Measurements from ENCODE around the gene TTC28. TPM values are rescaled to one million over a fixed set of nuclear protein-coding genes. Genes with fewer than 3 reads are reported as not detected.

TTC28 gene
- total RNA-seq, 1 experiment from 2014 or later: 0.12 TPM

DNA sequence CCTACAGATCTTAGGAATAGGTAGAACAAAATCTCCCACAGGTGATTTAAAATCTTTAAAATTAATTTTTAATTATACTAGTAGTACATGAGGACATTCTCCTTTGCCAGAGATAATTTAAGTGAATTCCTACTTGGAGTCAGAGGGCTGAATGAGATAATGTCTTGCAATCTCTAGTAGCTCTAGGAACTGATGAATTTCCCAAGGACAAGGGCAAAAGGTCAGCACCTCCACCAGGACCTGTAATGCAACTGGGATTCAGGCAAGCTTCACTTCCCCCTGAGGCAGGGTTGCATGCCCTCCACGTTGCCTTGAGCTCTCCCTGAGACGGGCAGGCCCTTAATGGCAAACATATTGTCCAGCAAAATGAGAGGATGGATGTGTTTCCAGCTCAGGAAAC, 430.2 kb downstream of the TTC28 start:
- ChIA-PET RAD21 (ENCODE audit: low non-redundant PET in 1 of 2, low total read pairs in 2 of 2, uncharacterized antibody in 2 of 2, unreplicated experiment in 2 of 2) (no interaction called here), POLR2A (no interaction called here), CTCF (no interaction called here)
- H3K9me2 ChIP-seq (ENCODE audit: insufficient read depth): no peaks in the 10 kb centered on the region
- H3K27ac ChIP-seq (ENCODE audit: low read depth, low read length): no peak overlapping the region
- H3K4me2 ChIP-seq (ENCODE audit: low read length): no peak overlapping the region
- H3K36me3 ChIP-seq (ENCODE audit: control insufficient read depth in 1 of 2, insufficient read depth in 2 of 2, low read length in 2 of 2): no peaks in the 10 kb centered on the region
- H3K79me2 ChIP-seq (ENCODE audit: insufficient read depth, low read length): no peaks in the 10 kb centered on the region
- BruUV-seq (replicated peaks): no TSS peak
- no peaks in the 10 kb centered on the region for H3K4me1 ChIP-seq (ENCODE audit: control insufficient read depth in 1 of 2, insufficient read depth in 2 of 2, low read length in 2 of 2)
- H4K20me1 ChIP-seq (ENCODE audit: insufficient read depth): no peaks in the 10 kb centered on the region
- intact Hi-C loops (cut with micrococcal nuclease): no loop called here
- H3K9me3 ChIP-seq (ENCODE audit: control insufficient read depth in 1 of 2, insufficient read depth in 1 of 2, low read depth in 1 of 2, low read length in 2 of 2): no peaks in the 10 kb centered on the region
- H2AFZ ChIP-seq (ENCODE audit: low read depth, low read length, poor library complexity, severe bottlenecking): no peak overlapping the region
- H3K9ac ChIP-seq (ENCODE audit: low read length): no peak overlapping the region
- no peak overlapping the region for H3K4me3 ChIP-seq (replicated peaks in 1 of 2; ENCODE audit: low read depth in 1 of 2, low read length in 2 of 2)
- TF ChIP-seq, protein P1, sequence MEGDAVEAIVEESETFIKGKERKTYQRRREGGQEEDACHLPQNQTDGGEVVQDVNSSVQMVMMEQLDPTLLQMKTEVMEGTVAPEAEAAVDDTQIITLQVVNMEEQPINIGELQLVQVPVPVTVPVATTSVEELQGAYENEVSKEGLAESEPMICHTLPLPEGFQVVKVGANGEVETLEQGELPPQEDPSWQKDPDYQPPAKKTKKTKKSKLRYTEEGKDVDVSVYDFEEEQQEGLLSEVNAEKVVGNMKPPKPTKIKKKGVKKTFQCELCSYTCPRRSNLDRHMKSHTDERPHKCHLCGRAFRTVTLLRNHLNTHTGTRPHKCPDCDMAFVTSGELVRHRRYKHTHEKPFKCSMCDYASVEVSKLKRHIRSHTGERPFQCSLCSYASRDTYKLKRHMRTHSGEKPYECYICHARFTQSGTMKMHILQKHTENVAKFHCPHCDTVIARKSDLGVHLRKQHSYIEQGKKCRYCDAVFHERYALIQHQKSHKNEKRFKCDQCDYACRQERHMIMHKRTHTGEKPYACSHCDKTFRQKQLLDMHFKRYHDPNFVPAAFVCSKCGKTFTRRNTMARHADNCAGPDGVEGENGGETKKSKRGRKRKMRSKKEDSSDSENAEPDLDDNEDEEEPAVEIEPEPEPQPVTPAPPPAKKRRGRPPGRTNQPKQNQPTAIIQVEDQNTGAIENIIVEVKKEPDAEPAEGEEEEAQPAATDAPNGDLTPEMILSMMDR (IDR thresholded peaks at IDR 0.05 in 2 of 3, conservative IDR thresholded peaks at IDR 0.05 in 1 of 3; ENCODE audit: borderline replicate concordance in 1 of 3, insufficient read depth in 1 of 3, low read depth in 2 of 3, low read length in 2 of 3): no peak
- TF ChIP-seq POLR2A (IDR thresholded peaks at IDR 0.05; ENCODE audit: borderline replicate concordance, extremely low read depth, insufficient read depth, insufficient read length): no peak
- TF ChIP-seq TCF7L2 (IDR thresholded peaks at IDR 0.05; ENCODE audit: borderline replicate concordance, extremely low read depth, insufficient read depth, insufficient read length): no peak
- TF ChIP-seq CEBPB (IDR thresholded peaks at IDR 0.05; ENCODE audit: low read depth): no peak
- no peak for TF ChIP-seq ZBTB33 (IDR thresholded peaks at IDR 0.05; ENCODE audit: extremely low read depth, insufficient replicate concordance, low read length)
- TF ChIP-seq SIN3A (IDR thresholded peaks at IDR 0.05; ENCODE audit: low read depth): no peak
- no peak for TF ChIP-seq EZH2 (IDR thresholded peaks at IDR 0.05)
- TF ChIP-seq REST (IDR thresholded peaks at IDR 0.05; ENCODE audit: low read depth): no peak
- TF ChIP-seq EZH2phosphoT487 (IDR thresholded peaks at IDR 0.05; ENCODE audit: borderline replicate concordance): no peak
- TF ChIP-seq RAD21 (IDR thresholded peaks at IDR 0.05; ENCODE audit: low read depth): no peak
- TF ChIP-seq, protein P2, sequence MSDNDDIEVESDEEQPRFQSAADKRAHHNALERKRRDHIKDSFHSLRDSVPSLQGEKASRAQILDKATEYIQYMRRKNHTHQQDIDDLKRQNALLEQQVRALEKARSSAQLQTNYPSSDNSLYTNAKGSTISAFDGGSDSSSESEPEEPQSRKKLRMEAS (IDR thresholded peaks at IDR 0.05): no peak
- TF ChIP-seq ZNF274 (IDR thresholded peaks at IDR 0.05; ENCODE audit: low read depth, low read length): no peak
- no peak for TF ChIP-seq SP1 (IDR thresholded peaks at IDR 0.05; ENCODE audit: low read depth)
- TF ChIP-seq, protein P3, sequence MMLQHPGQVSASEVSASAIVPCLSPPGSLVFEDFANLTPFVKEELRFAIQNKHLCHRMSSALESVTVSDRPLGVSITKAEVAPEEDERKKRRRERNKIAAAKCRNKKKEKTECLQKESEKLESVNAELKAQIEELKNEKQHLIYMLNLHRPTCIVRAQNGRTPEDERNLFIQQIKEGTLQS (IDR thresholded peaks at IDR 0.05): no peak
- peaks cover 61% of the 10 kb centered on the region for H3K27me3 ChIP-seq (ENCODE audit: insufficient read depth, low read length)
- ATAC-seq (no peak), DNase-seq (ENCODE audit: low read depth, low spot score) (no peak)
